ENCODE results near the gene SND1.

The SND1 gene

DNA sequence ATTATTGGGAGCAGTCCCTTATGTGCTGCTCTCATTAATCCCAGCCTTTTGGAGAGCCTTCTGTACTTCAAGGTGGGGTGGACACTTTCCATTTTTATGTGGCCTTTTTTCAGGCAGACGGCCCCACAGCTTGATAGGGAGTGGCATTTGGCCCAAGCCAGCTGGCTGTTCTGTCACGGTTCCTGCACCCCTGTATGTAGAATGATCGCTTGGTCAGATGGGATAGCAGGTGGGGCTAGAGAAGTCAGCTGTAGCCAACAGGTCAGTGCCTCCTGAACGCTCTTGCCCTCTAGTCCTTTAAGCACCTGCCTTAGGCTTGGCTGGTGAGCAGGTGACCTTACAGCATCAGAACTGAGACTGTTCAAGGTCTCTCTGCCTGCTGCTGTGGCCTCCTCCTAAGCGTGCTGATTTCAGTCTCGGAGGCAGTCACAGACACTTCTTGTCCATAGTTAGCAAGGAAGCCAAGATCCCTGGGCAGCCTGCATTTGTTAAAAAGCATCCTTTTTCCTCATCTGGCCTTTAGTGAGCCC, 283.9 kb downstream of the SND1 start:
- no peak for DNase-seq (ENCODE audit: low spot score)

GRCh38 chr7:127937066-127937680, 285.2 kb downstream of the SND1 start:
- DNase-seq (ENCODE audit: low spot score) = no peak

DNA sequence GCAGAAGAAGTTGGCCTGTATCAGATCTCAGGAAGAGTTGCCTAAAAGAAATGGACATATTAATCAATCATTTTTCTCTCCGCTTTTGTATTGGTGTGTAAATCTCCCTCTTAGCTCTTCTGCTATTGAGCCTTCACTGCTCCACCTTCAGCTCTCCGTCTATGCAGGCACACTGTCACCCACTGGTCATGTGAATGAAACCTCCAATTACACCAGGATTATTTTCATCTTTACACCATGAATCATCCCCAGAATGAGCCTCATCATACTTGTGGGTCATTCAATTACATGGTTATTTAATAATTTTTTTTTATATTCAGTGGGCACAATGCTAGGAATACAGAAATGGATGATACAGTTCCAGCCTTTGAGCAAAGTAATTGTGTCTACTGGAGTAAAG, 286.6 kb downstream of the SND1 start:
- no peak for DNase-seq (ENCODE audit: low spot score)

DNA sequence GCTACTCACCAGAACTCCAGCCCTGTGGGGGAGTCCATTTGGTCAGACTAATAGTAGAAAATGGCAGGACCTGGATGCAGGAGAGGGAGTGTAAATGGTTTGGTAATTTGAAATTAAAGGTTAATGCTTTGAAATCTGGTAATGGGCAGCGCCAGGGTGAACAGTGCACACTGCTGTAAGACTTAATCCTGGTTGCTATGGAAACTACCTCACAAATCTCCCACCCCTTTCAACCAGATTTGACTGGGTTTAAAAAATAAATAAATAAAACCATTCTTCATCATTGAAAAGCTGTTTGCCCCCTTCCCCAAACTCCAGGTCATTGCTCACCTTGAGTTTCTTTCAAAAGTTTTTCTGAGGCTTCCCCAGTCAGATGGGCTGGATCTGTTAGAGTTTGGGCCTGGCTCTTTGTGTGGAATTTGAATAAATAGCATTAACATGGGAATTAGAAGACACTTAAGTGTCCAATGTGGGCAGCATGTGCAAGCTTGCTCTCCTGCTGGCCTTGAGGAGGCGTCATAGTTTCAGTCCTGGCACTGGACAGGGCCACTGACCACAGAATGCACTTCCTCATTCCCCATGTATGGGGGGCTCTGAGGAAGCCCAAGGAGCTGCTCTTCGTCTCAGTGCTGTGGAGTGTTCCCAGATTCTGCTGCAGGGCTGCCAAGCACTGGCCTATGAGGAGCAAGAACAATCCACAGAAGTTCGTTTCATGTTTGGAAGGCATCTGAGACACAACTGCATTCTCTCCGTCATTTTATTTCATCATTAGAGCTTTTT, 288.6 kb downstream of the SND1 start:
- DNase-seq (ENCODE audit: low spot score) = no peak

GRCh38 chr7:127941476-127942210, 289.6 kb downstream of the SND1 start:
- DNase-seq (ENCODE audit: low spot score) = no peak

GRCh38 chr7:127943541-127944521, 291.8 kb downstream of the SND1 start:
- DNase-seq (ENCODE audit: low spot score) = no peak

DNA sequence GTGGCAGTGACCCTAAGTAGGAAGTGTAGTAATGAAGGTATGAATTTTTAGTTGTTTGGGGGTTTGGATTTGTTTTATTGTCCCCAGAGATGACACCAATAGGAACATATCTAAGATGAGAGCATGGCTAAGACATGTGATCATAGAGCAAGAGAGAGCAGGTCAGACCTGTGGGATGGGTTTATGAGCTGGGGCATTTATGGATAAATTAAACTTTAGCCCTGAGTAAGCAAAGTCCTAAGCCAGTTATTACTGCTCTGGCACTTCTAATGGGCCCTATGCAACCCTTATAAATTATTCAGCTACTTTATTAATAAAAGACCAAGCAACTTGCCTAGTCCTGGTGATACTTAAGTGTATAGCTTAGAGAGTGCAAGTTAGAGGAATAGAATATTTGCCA, 294.1 kb downstream of the SND1 start:
- DNase-seq (ENCODE audit: low spot score) = no peak

GRCh38 chr7:127946847-127947246, 294.9 kb downstream of the SND1 start:
- no peak for DNase-seq (ENCODE audit: low spot score)

DNA sequence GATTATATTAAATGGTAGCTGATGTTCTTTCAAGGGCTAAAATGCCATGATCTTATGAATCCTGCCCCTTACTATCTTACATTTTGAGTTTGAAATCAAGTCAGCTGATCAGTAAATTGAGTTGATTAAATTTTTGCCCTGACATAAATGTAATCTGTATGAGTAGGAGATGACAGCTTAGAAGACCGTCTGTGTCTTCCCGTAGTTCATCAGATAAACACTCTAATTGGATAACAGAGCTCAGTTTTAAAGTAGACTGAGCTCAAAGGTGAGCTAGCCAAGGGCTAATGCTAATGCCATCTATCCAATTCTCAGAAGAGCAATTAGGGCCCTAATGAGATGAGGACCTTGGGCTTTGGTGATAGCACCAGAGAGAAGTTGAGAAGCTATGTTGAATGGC, 296.3 kb downstream of the SND1 start:
- DNase-seq (ENCODE audit: low spot score) = no peak

DNA sequence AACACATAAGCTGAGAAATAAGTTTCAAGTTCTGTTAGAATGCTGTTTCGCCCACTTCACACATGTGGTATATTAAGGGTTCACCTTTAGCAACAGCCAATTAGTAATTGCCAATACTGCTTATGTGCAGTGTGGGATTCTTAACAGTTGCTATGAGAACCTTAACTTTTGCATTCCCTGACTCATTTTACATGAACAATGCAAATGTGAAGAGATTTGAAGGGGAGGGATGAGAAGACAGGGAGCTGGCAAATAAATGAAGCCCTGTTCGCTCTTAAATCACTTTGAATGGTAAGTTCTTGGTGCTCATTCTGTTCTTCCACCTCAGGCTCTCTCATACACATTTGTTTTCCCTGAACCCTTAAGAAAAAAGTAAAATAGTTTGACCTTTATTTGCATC, 296.9 kb downstream of the SND1 start:
- DNase-seq (ENCODE audit: low spot score) = no peak

GRCh38 chr7:127949769-127950222, 297.8 kb downstream of the SND1 start:
- no peak for DNase-seq (ENCODE audit: low spot score)

GRCh38 chr7:127950233-127950935, 298.4 kb downstream of the SND1 start:
- DNase-seq (ENCODE audit: low spot score) = no peak

- DNase-seq (ENCODE audit: low spot score) = no peak
Observed at GRCh38 chr7:127953423-127954356, 301.7 kb downstream of the SND1 start.

DNA sequence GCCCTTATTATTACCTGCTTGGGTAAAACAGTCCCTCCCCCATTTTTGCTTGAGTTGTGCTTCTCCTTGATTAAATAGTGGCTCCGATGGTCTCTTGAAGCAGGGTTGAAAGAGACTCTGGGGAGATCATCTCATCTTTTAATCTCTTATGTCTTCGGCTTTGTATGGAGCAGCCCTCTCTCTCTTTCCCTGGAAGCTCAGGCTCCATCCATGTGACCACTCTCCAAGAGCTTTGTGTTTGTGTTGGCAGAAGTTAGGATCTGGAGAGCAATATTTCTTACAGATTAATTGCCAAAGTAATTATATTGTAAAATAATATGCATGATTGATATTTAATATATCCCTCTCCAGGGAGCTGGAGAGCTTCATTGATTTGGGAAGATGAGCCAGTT, 302.4 kb downstream of the SND1 start:
- no peak for DNase-seq (ENCODE audit: low spot score)

GRCh38 chr7:127955051-127955531, 303.1 kb downstream of the SND1 start:
- DNase-seq (ENCODE audit: low spot score) = no peak

- no peak for DNase-seq (ENCODE audit: low spot score)
Observed at GRCh38 chr7:127957886-127958285, 305.9 kb downstream of the SND1 start.

DNA sequence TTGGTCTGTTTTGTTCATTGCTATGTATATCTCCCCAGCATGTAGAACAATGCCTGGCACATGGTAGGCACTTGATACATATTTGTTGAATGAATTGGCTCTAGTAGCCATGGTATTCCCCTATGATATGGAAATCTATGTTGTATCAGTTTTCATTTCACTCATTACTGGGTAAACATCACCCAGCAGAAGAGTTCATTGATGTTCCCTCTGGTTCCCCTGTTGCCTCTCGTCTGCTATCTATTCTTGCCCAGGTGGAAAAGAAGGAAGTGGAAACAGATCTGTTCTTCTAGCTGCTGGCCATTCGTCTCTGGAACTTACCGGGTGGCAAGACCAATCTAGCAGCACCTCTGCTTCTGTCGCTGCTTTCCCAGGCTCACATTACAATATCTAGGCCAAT, 307.8 kb downstream of the SND1 start:
- DNase-seq (ENCODE audit: low spot score) = no peak

DNA sequence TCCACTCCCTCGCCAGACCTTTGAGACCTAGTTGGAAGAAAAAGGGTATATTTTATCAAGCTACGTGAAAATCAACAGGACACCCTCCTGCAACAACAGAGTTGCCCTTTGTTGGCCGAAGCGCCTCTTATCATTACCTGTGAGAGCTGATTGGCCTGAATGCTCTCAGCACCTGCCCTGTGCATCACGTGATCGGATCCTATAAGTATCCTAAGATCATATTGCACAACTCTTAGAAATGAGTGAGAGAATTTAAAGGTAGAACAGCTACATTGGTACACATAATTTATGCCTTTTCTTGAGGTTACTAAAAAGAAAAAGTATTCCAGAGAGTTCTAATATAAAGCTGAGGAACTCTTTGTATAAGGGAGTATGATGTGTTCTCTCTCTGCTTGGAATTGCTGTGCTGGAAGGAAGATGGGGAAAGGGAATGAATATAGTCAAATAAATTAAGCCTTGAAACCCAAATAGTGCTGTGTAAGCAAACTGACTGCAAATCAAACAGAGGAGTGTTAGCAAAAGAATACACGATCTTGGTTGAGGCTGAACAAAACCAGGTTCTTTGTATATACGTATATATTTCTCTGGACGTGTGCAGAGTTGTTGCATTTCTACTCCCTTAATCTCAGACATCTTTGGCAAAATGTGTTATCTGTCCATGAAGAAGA, 309.9 kb downstream of the SND1 start:
- no peak for DNase-seq (ENCODE audit: low spot score)
